GM18505 (cell line): ENCODE results near the gene NIF3L1.

Experiments
- ATAC-seq: cut with Tn5 transposase; IDR thresholded peaks from one replicate; pipeline ENCODE4 v1.9.1; 2021; ENCODE audit not compliant: unreplicated experiment
- POLR2A ChIP-seq: IDR thresholded peaks from 4 replicates; pipeline ENCODE4 v1.6.1; 2011; ENCODE audit warnings: borderline replicate concordance; ENCODE audit not compliant: insufficient read depth, insufficient read length; ENCODE audit errors: extremely low read depth

The NIF3L1 gene

GRCh38 chr2:200909958-200910357 lies 20.8 kb downstream of the NIF3L1 start:
- no peak for TF ChIP-seq POLR2A
- no peak for ATAC-seq

GRCh38 chr2:200913654-200914053 lies 24.5 kb downstream of the NIF3L1 start:
- TF ChIP-seq POLR2A, result no peak
- no peak for ATAC-seq

DNA sequence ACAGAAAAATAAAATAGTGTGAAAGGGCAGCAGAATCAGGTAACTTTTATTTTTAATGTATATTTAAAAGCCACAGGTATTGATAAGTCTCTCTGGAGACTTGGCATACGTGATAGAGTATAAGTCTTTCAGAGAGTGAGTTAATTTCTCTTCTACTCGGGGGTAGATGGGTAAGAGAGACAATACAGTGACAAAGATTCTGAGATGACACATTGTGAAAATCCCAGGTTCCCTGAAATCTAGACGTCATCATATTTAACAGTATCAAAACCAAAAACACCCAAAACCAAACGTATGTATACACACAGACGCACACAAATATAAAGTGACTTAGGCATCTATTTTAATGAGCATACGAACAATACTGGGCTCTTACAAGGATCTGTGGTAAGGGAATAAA lies 33.3 kb downstream of the NIF3L1 start:
- ATAC-seq, result no peak
- no peak for TF ChIP-seq POLR2A

GRCh38 chr2:200929334-200930249 lies 40.4 kb downstream of the NIF3L1 start:
- ATAC-seq, result no peak
- TF ChIP-seq POLR2A, result no peak

DNA sequence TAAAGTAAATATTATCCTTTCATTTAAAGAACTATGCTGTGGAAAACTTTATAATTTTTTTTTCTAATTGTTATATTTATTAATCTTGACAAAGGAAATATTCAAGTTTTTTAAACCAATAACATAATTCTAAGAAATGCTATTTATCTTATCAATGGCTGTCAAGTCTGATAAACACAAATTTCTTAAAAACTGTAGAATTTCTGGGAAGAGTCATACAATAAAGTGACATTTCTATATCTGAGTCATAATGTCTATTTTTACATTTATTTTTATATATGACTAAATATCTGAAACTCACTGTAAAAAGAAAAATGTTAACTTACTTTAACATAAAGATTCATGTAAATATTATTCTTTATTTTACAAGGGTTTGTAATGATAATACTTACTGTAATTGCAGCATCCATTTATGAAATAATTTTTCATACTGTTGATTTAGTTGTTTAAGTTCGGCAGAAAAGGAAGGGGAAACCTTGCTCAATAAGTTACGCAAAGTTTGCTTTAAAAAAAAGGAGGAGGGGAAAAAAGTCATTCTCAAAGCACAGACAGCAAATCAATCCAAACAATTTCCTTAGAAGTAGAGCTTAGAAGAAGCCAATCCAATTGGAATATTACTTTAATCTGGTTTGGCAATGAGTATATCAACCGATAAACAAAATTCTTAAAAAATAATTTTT lies 41.9 kb downstream of the NIF3L1 start:
- ATAC-seq, result no peak
- TF ChIP-seq POLR2A, result no peak

- TF ChIP-seq POLR2A, result no peak
These were observed 50.7 kb downstream of the NIF3L1 start for GRCh38 chr2:200939832-200940231.

GRCh38 chr2:200943527-200944105 lies 54.4 kb downstream of the NIF3L1 start:
- no peak for TF ChIP-seq POLR2A
- no peak for ATAC-seq

More at GRCh38 chr2:200939832-200940231, 50.7 kb downstream of the NIF3L1 start:
- no peak for ATAC-seq

- TF ChIP-seq POLR2A, result no peak
- ATAC-seq, result no peak
These were observed 55.6 kb downstream of the NIF3L1 start for GRCh38 chr2:200944467-200945394.

DNA sequence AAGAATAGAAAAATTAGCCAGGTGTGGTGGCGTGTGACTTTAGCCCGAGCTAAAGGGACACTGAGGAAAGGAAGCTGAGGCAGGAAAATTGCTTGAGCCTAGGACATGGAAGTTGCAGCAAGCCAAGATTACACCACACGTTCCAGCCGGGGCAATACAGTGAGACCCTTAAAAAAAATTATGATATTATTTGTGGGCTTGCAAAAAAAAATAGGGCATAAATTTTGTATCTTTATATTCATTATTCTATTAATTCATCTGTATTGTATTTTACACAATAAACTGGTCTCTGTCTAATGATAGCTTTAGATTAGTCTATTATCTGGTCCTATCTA lies 56.2 kb downstream of the NIF3L1 start:
- ATAC-seq, result no peak
- no peak for TF ChIP-seq POLR2A

- ATAC-seq, result no peak
- no peak for TF ChIP-seq POLR2A
These were observed 61.2 kb downstream of the NIF3L1 start for GRCh38 chr2:200950378-200950777.
